ENCODE data around the gene HSPA6. TPM values are rescaled to one million over a fixed set of nuclear protein-coding genes. Genes with fewer than 3 reads are reported as not detected.
A peak's percentile ranks its signal among the peaks of the same experiment; 100 is the strongest.
"Not testable (repeated sequence)": the region's sequence is repeated elsewhere in the genome, so short reads cannot be mapped to it uniquely, and the experiment has no call there.

The HSPA6 gene
- polyA plus RNA-seq, 1 donor (not counting 4 experiments of a cell fraction or from before 2014, with no cell fraction given) = 0.26 TPM

DNA sequence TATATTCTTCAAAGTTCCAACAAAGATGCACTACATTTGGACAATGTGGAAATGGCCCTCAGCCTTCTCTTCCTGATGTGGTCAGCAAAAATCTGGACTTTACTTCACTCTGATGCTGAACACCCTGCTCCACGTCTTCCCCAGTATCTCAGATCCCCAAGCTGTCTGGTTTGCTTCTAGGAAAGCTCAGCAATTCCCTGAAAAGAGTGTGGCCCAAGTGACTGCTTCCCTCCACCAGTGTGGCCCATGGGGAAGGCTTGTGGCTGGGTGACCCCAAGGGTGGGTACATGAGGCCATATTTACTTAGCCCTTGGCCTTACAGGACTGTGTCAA is 10.9 kb upstream of the HSPA6 start:
- dilution Hi-C loops (cut with MboI; ENCODE audit: extremely low pct_ligation_motif_present, low sequenced_read_pairs); H3K9me1 ChIP-seq (ENCODE audit: control insufficient read depth, extremely low read depth, insufficient read depth, low read length); H2AFZ ChIP-seq (ENCODE audit: control insufficient read depth, low read length); H3K4me3 ChIP-seq (ENCODE audit: control insufficient read depth in 2 of 3, extremely low read depth in 1 of 3, insufficient read depth in 2 of 3, low read depth in 1 of 3, low read length in 3 of 3); H3K79me2 ChIP-seq (ENCODE audit: control insufficient read depth, insufficient read depth, low read length); H3K27me3 ChIP-seq (ENCODE audit: control insufficient read depth, extremely low read depth, insufficient read depth, low read length); H3K4me2 ChIP-seq (ENCODE audit: control insufficient read depth, extremely low read depth, insufficient read depth, low read depth, low read length); H3K36me3 ChIP-seq (ENCODE audit: control insufficient read depth in 2 of 2, extremely low read depth in 1 of 2, insufficient read depth in 2 of 2, low read length in 2 of 2); H3K9ac ChIP-seq (ENCODE audit: control insufficient read depth, extremely low read depth, insufficient read depth, low read length); FAIRE-seq; H3K9me3 ChIP-seq (ENCODE audit: control insufficient read depth, low read depth, low read length); H4K20me1 ChIP-seq (ENCODE audit: control insufficient read depth, extremely low read depth, insufficient read depth, low read length); DNase-seq (ENCODE audit: low read depth, low spot score); H3K27ac ChIP-seq (ENCODE audit: control insufficient read depth, insufficient read depth, low read length); H3K4me1 ChIP-seq (ENCODE audit: control insufficient read depth, extremely low read depth, insufficient read depth, low read length): not testable (repeated sequence)

DNA sequence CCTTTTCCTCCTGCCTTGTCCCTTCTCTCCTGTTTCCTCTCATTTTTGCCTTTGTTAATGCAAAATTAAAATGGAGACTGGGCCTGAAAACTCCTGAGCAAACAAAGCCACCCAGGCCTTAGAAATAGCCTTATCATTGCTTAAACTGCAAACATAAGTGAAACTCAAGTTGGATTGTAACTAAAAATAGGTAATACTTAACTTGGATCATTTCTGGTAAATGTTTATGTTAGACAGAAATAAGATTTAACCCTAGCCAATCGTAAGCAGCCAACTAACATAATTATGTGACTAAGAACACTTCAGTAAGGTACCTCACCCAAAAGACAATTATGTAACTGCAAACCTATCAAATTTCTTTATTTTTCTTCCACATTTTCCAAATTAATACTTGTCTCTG is 10.4 kb upstream of the HSPA6 start:
- H3K9me3 ChIP-seq (ENCODE audit: control insufficient read depth, low read depth, low read length); dilution Hi-C loops (cut with MboI; ENCODE audit: extremely low pct_ligation_motif_present, low sequenced_read_pairs); H3K79me2 ChIP-seq (ENCODE audit: control insufficient read depth, insufficient read depth, low read length); H3K27me3 ChIP-seq (ENCODE audit: control insufficient read depth, extremely low read depth, insufficient read depth, low read length); H2AFZ ChIP-seq (ENCODE audit: control insufficient read depth, low read length); H3K27ac ChIP-seq (ENCODE audit: control insufficient read depth, insufficient read depth, low read length); H3K9me1 ChIP-seq (ENCODE audit: control insufficient read depth, extremely low read depth, insufficient read depth, low read length); H3K36me3 ChIP-seq (ENCODE audit: control insufficient read depth in 2 of 2, extremely low read depth in 1 of 2, insufficient read depth in 2 of 2, low read length in 2 of 2); H3K4me2 ChIP-seq (ENCODE audit: control insufficient read depth, extremely low read depth, insufficient read depth, low read depth, low read length); DNase-seq (ENCODE audit: low read depth, low spot score); FAIRE-seq; H3K9ac ChIP-seq (ENCODE audit: control insufficient read depth, extremely low read depth, insufficient read depth, low read length); H3K4me1 ChIP-seq (ENCODE audit: control insufficient read depth, extremely low read depth, insufficient read depth, low read length); H3K4me3 ChIP-seq (ENCODE audit: control insufficient read depth in 2 of 3, extremely low read depth in 1 of 3, insufficient read depth in 2 of 3, low read depth in 1 of 3, low read length in 3 of 3); H4K20me1 ChIP-seq (ENCODE audit: control insufficient read depth, extremely low read depth, insufficient read depth, low read length): not testable (repeated sequence)

DNA sequence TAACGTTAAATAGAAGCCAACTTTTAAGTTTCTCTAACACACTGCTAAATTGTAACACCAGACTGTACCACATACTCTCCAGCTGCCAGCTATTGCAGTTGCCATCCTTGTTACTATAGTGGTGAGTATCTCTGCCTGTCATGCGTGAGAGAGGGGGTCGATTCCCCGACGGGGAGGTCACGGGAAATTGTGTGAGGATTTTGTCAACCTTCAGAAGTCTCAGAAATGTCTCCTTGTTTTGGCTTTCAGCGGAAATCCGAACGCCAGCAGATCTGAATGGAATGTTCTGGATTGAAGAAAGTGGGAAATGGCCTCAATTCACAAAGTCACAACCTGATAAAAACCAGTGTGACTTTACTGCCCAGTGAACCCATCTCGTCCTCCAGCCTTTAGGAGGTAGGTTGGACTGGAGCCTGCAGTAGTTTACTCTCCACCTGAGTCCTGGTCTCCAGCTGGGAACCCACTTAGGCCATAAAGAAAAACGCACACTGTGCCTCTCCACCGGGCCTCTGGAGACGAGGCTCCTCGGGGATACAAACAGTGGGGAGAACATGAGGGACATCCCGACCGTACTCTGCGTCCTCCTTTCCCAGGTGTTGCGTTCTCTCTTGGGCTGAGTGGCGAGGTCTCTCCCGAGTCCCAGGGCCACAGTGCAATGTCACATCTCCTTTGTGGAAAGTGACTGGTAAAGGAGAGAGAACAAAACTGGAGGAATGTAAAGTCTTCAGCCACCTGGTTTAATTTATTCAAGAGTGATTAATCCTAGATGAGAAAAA is 1.1 kb upstream of the HSPA6 start:
- H3K79me2 ChIP-seq (ENCODE audit: control insufficient read depth, insufficient read depth, low read length); H3K9me3 ChIP-seq (ENCODE audit: control insufficient read depth, low read depth, low read length); H3K27me3 ChIP-seq (ENCODE audit: control insufficient read depth, extremely low read depth, insufficient read depth, low read length); H4K20me1 ChIP-seq (ENCODE audit: control insufficient read depth, extremely low read depth, insufficient read depth, low read length); FAIRE-seq; H3K9ac ChIP-seq (ENCODE audit: control insufficient read depth, extremely low read depth, insufficient read depth, low read length); H3K4me1 ChIP-seq (ENCODE audit: control insufficient read depth, extremely low read depth, insufficient read depth, low read length); DNase-seq (ENCODE audit: low read depth, low spot score); H3K4me3 ChIP-seq (ENCODE audit: control insufficient read depth in 2 of 3, extremely low read depth in 1 of 3, insufficient read depth in 2 of 3, low read depth in 1 of 3, low read length in 3 of 3); dilution Hi-C loops (cut with MboI; ENCODE audit: extremely low pct_ligation_motif_present, low sequenced_read_pairs); H3K27ac ChIP-seq (ENCODE audit: control insufficient read depth, insufficient read depth, low read length); H3K36me3 ChIP-seq (ENCODE audit: control insufficient read depth in 2 of 2, extremely low read depth in 1 of 2, insufficient read depth in 2 of 2, low read length in 2 of 2); H3K9me1 ChIP-seq (ENCODE audit: control insufficient read depth, extremely low read depth, insufficient read depth, low read length); H2AFZ ChIP-seq (ENCODE audit: control insufficient read depth, low read length): not testable (repeated sequence)
- H3K4me2 ChIP-seq (ENCODE audit: control insufficient read depth, extremely low read depth, insufficient read depth, low read depth, low read length) = peak overlapping the region; percentile 67

DNA sequence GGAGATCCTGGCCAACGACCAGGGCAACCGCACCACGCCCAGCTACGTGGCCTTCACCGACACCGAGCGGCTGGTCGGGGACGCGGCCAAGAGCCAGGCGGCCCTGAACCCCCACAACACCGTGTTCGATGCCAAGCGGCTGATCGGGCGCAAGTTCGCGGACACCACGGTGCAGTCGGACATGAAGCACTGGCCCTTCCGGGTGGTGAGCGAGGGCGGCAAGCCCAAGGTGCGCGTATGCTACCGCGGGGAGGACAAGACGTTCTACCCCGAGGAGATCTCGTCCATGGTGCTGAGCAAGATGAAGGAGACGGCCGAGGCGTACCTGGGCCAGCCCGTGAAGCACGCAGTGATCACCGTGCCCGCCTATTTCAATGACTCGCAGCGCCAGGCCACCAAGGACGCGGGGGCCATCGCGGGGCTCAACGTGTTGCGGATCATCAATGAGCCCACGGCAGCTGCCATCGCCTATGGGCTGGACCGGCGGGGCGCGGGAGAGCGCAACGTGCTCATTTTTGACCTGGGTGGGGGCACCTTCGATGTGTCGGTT is 477 bp downstream of the HSPA6 start:
- DNase-seq (ENCODE audit: low read depth, low spot score); H2AFZ ChIP-seq (ENCODE audit: control insufficient read depth, low read length); H3K4me1 ChIP-seq (ENCODE audit: control insufficient read depth, extremely low read depth, insufficient read depth, low read length); H3K4me3 ChIP-seq (ENCODE audit: control insufficient read depth in 2 of 3, extremely low read depth in 1 of 3, insufficient read depth in 2 of 3, low read depth in 1 of 3, low read length in 3 of 3); H3K27me3 ChIP-seq (ENCODE audit: control insufficient read depth, extremely low read depth, insufficient read depth, low read length); H3K36me3 ChIP-seq (ENCODE audit: control insufficient read depth in 2 of 2, extremely low read depth in 1 of 2, insufficient read depth in 2 of 2, low read length in 2 of 2); H3K9me3 ChIP-seq (ENCODE audit: control insufficient read depth, low read depth, low read length); dilution Hi-C loops (cut with MboI; ENCODE audit: extremely low pct_ligation_motif_present, low sequenced_read_pairs); H3K9me1 ChIP-seq (ENCODE audit: control insufficient read depth, extremely low read depth, insufficient read depth, low read length); H3K27ac ChIP-seq (ENCODE audit: control insufficient read depth, insufficient read depth, low read length); H3K79me2 ChIP-seq (ENCODE audit: control insufficient read depth, insufficient read depth, low read length); H4K20me1 ChIP-seq (ENCODE audit: control insufficient read depth, extremely low read depth, insufficient read depth, low read length); H3K9ac ChIP-seq (ENCODE audit: control insufficient read depth, extremely low read depth, insufficient read depth, low read length); H3K4me2 ChIP-seq (ENCODE audit: control insufficient read depth, extremely low read depth, insufficient read depth, low read depth, low read length); FAIRE-seq: not testable (repeated sequence)

DNA sequence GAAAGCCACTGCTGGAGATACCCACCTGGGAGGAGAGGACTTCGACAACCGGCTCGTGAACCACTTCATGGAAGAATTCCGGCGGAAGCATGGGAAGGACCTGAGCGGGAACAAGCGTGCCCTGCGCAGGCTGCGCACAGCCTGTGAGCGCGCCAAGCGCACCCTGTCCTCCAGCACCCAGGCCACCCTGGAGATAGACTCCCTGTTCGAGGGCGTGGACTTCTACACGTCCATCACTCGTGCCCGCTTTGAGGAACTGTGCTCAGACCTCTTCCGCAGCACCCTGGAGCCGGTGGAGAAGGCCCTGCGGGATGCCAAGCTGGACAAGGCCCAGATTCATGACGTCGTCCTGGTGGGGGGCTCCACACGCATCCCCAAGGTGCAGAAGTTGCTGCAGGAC is 981 bp downstream of the HSPA6 start:
- H3K36me3 ChIP-seq (ENCODE audit: control insufficient read depth in 2 of 2, extremely low read depth in 1 of 2, insufficient read depth in 2 of 2, low read length in 2 of 2); H4K20me1 ChIP-seq (ENCODE audit: control insufficient read depth, extremely low read depth, insufficient read depth, low read length); H3K9me1 ChIP-seq (ENCODE audit: control insufficient read depth, extremely low read depth, insufficient read depth, low read length); H3K9me3 ChIP-seq (ENCODE audit: control insufficient read depth, low read depth, low read length); H3K4me1 ChIP-seq (ENCODE audit: control insufficient read depth, extremely low read depth, insufficient read depth, low read length); H3K4me2 ChIP-seq (ENCODE audit: control insufficient read depth, extremely low read depth, insufficient read depth, low read depth, low read length); H3K27me3 ChIP-seq (ENCODE audit: control insufficient read depth, extremely low read depth, insufficient read depth, low read length); dilution Hi-C loops (cut with MboI; ENCODE audit: extremely low pct_ligation_motif_present, low sequenced_read_pairs); H3K79me2 ChIP-seq (ENCODE audit: control insufficient read depth, insufficient read depth, low read length); H3K9ac ChIP-seq (ENCODE audit: control insufficient read depth, extremely low read depth, insufficient read depth, low read length); DNase-seq (ENCODE audit: low read depth, low spot score); H3K27ac ChIP-seq (ENCODE audit: control insufficient read depth, insufficient read depth, low read length); H2AFZ ChIP-seq (ENCODE audit: control insufficient read depth, low read length); FAIRE-seq; H3K4me3 ChIP-seq (ENCODE audit: control insufficient read depth in 2 of 3, extremely low read depth in 1 of 3, insufficient read depth in 2 of 3, low read depth in 1 of 3, low read length in 3 of 3): not testable (repeated sequence)
